Measurements from ENCODE around the gene CTBP2. TPM values are rescaled to one million over a fixed set of nuclear protein-coding genes. Genes with fewer than 3 reads are reported as not detected.

CTBP2 gene
- total and polyA plus RNA-seq, 2 of the 13 experiments (the other 11 are each of a cell fraction or from before 2014, with no cell fraction given), result 0.08 TPM; not detected in 1

- in situ Hi-C loops (cut with HindIII; ENCODE audit: extremely low pct_ligation_motif_present, low pct_unique_long_range_greater_than_20kb), result no loop called here
- 13% methylated on average over 6 of the region's 6 CpGs for WGBS (ENCODE audit: low lambda C conversion rate)
- no peak overlapping the region for H3K4me3 ChIP-seq (replicated peaks in 1 of 3; ENCODE audit: insufficient read depth in 1 of 3, low read depth in 2 of 3, low read length in 3 of 3)
- no peak overlapping the region for H3K4me2 ChIP-seq (ENCODE audit: low read depth, low read length)
- H4K20me1 ChIP-seq (ENCODE audit: insufficient read depth, low read length), result no peaks in the 10 kb centered on the region
- H3K36me3 ChIP-seq (replicated peaks in 1 of 2; ENCODE audit: control insufficient read depth in 1 of 2, insufficient read depth in 2 of 2, low read length in 2 of 2), result no peaks in the 10 kb centered on the region
- BruUV-seq (replicated peaks), result no TSS peak
- FAIRE-seq, result no peak
- POLR2A ChIA-PET, result no interaction called here
- H3K4me1 ChIP-seq (ENCODE audit: insufficient read depth, low read length), result no peaks in the 10 kb centered on the region
- intact Hi-C loops (cut with micrococcal nuclease; ENCODE audit: unreplicated experiment), result no loop called here
- H3K27me3 ChIP-seq (ENCODE audit: control insufficient read depth in 1 of 2, insufficient read depth in 2 of 2, low read length in 2 of 2), result peaks cover 2 to 29% of the 10 kb centered on the region in 2 experiments; a peak in 4 of 5 replicates
- DNase-seq (ENCODE audit: low spot score), result no peak
- TF ChIP-seq GMEB1 (CRISPR knock-in tag; IDR thresholded peaks at IDR 0.05; ENCODE audit: borderline replicate concordance) (no peak), SMYD3 (CRISPR knock-in tag; IDR thresholded peaks at IDR 0.05) (no peak), ZSCAN22 (CRISPR knock-in tag; IDR thresholded peaks at IDR 0.05) (no peak), NR2F1 (CRISPR knock-in tag; IDR thresholded peaks at IDR 0.05) (no peak), TMF1 (CRISPR knock-in tag; IDR thresholded peaks at IDR 0.05; ENCODE audit: low read depth) (no peak), ZNF251 (CRISPR knock-in tag; IDR thresholded peaks at IDR 0.05) (no peak), ZBTB25 (CRISPR knock-in tag; IDR thresholded peaks at IDR 0.05) (no peak), SRSF4 (IDR thresholded peaks at IDR 0.05; ENCODE audit: low read depth, low read length, poor library complexity, severe bottlenecking) (no peak), CEBPZ (IDR thresholded peaks at IDR 0.05; ENCODE audit: low read length) (no peak), ELF3 (CRISPR knock-in tag; IDR thresholded peaks at IDR 0.05) (no peak), ZNF230 (CRISPR knock-in tag; IDR thresholded peaks at IDR 0.05) (no peak), ATF2 (CRISPR knock-in tag; IDR thresholded peaks at IDR 0.05) (no peak), ZNF670 (CRISPR knock-in tag; IDR thresholded peaks at IDR 0.05; ENCODE audit: borderline replicate concordance) (no peak), ZNF75D (CRISPR knock-in tag; IDR thresholded peaks at IDR 0.05; ENCODE audit: borderline replicate concordance) (no peak), HMG20B (CRISPR knock-in tag; conservative IDR thresholded peaks at IDR 0.05) (no peak), TBX2 (CRISPR knock-in tag; IDR thresholded peaks at IDR 0.05; ENCODE audit: borderline replicate concordance) (no peak), ZNF30 (CRISPR knock-in tag; IDR thresholded peaks at IDR 0.05) (no peak), ZNF331 (CRISPR knock-in tag; IDR thresholded peaks at IDR 0.05) (no peak)
- H2AFZ ChIP-seq (ENCODE audit: low read length), result no peak overlapping the region
- H3K9ac ChIP-seq (ENCODE audit: insufficient read depth, low read depth, low read length), result no peak overlapping the region
- no peak overlapping the region for H3K27ac ChIP-seq (ENCODE audit: extremely low read length, insufficient read depth, low read length)
- CTCF ChIA-PET (ENCODE audit: low intra/inter-chr PET ratio, low total read pairs), result no interaction called here
- ATAC-seq, result no peak
- H3K79me2 ChIP-seq (ENCODE audit: insufficient read depth, low read length), result no peaks in the 10 kb centered on the region
- no peaks in the 10 kb centered on the region for H3K9me3 ChIP-seq (ENCODE audit: low read length)
Measured at GRCh38 chr10:125096371-125096770, 64.0 kb downstream of the CTBP2 start.

Data from HepG2 (cell line).